ENCODE results near the gene ACOT12. TPM values are rescaled to one million over a fixed set of nuclear protein-coding genes. Genes with fewer than 3 reads are reported as not detected.

The ACOT12 gene
- polyA plus RNA-seq, 1 donor (not counting 4 experiments of a cell fraction or from before 2014, with no cell fraction given), result not detected

DNA sequence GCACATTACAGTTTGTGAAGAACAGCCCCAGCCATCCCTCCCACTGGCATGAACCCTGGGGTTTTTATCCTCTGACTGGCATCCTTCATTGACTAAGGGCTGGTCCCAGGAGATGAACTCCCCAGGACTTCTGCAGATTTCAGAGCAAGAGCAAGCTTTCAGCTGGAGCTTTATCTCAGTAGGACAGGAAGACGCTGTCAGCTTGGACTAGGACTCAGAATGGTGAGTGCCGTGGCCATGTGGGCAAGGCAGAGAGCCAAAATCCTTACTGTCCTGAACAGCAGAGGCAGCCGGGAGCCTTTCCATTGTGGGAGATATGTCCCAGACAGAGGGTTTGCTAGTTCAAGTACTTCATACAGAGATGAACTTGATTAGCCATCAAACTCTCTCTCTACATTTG is 3.2 kb upstream of the ACOT12 start:
- Histone ChIP-seq H2AFZ (ENCODE audit: control insufficient read depth, low read length) (no peak overlapping the region), H3K4me3 (ENCODE audit: control insufficient read depth in 2 of 3, extremely low read depth in 1 of 3, insufficient read depth in 2 of 3, low read depth in 1 of 3, low read length in 3 of 3) (no peak overlapping the region), H3K79me2 (ENCODE audit: control insufficient read depth, insufficient read depth, low read length) (no peaks in the 10 kb centered on the region), H3K36me3 (ENCODE audit: control insufficient read depth in 2 of 2, extremely low read depth in 1 of 2, insufficient read depth in 2 of 2, low read length in 2 of 2) (no peaks in the 10 kb centered on the region), H3K4me1 (ENCODE audit: control insufficient read depth, extremely low read depth, insufficient read depth, low read length) (no peaks in the 10 kb centered on the region), H4K20me1 (ENCODE audit: control insufficient read depth, extremely low read depth, insufficient read depth, low read length) (no peaks in the 10 kb centered on the region), H3K27me3 (ENCODE audit: control insufficient read depth, extremely low read depth, insufficient read depth, low read length) (peaks cover 4% of the 10 kb centered on the region), H3K27ac (ENCODE audit: control insufficient read depth, insufficient read depth, low read length) (no peak overlapping the region), H3K9ac (ENCODE audit: control insufficient read depth, extremely low read depth, insufficient read depth, low read length) (no peak overlapping the region), H3K9me1 (ENCODE audit: control insufficient read depth, extremely low read depth, insufficient read depth, low read length) (no peaks in the 10 kb centered on the region), H3K9me3 (ENCODE audit: control insufficient read depth, low read depth, low read length) (no peaks in the 10 kb centered on the region), H3K4me2 (ENCODE audit: control insufficient read depth, extremely low read depth, insufficient read depth, low read depth, low read length) (no peak overlapping the region)
- dilution Hi-C loops (cut with MboI; ENCODE audit: extremely low pct_ligation_motif_present, low sequenced_read_pairs), result no loop called here
- DNase-seq (ENCODE audit: low read depth, low spot score) (no peak), FAIRE-seq (no peak)
- TF ChIP-seq CTCF (optimal IDR thresholded peaks at IDR 0.05 in 1 of 3, IDR thresholded peaks at IDR 0.05 in 1 of 3, conservative IDR thresholded peaks at IDR 0.05 in 1 of 3; ENCODE audit: extremely low read depth in 1 of 3, insufficient read depth in 2 of 3, low read length in 3 of 3) (no peak), EZH2 (IDR thresholded peaks at IDR 0.05; ENCODE audit: low read length) (no peak)

- no peak overlapping the region for H3K4me2 ChIP-seq (ENCODE audit: control insufficient read depth, extremely low read depth, insufficient read depth, low read depth, low read length)
- no peak overlapping the region for H3K4me3 ChIP-seq (ENCODE audit: control insufficient read depth in 2 of 3, extremely low read depth in 1 of 3, insufficient read depth in 2 of 3, low read depth in 1 of 3, low read length in 3 of 3)
- no peak overlapping the region for H3K9ac ChIP-seq (ENCODE audit: control insufficient read depth, extremely low read depth, insufficient read depth, low read length)
- no peak overlapping the region for H3K27ac ChIP-seq (ENCODE audit: control insufficient read depth, insufficient read depth, low read length)
- H4K20me1 ChIP-seq (ENCODE audit: control insufficient read depth, extremely low read depth, insufficient read depth, low read length), result no peaks in the 10 kb centered on the region
- dilution Hi-C loops (cut with MboI; ENCODE audit: extremely low pct_ligation_motif_present, low sequenced_read_pairs), result no loop called here
- H3K9me1 ChIP-seq (ENCODE audit: control insufficient read depth, extremely low read depth, insufficient read depth, low read length), result no peaks in the 10 kb centered on the region
- FAIRE-seq, result no peak
- H3K79me2 ChIP-seq (ENCODE audit: control insufficient read depth, insufficient read depth, low read length), result no peaks in the 10 kb centered on the region
- H2AFZ ChIP-seq (ENCODE audit: control insufficient read depth, low read length), result no peak overlapping the region
- DNase-seq (ENCODE audit: low read depth, low spot score), result no peak
- H3K27me3 ChIP-seq (ENCODE audit: control insufficient read depth, extremely low read depth, insufficient read depth, low read length), result peaks cover 4% of the 10 kb centered on the region
- no peaks in the 10 kb centered on the region for H3K36me3 ChIP-seq (ENCODE audit: control insufficient read depth in 2 of 2, extremely low read depth in 1 of 2, insufficient read depth in 2 of 2, low read length in 2 of 2)
- no peaks in the 10 kb centered on the region for H3K4me1 ChIP-seq (ENCODE audit: control insufficient read depth, extremely low read depth, insufficient read depth, low read length)
- H3K9me3 ChIP-seq (ENCODE audit: control insufficient read depth, low read depth, low read length), result no peaks in the 10 kb centered on the region
- TF ChIP-seq CTCF (optimal IDR thresholded peaks at IDR 0.05 in 1 of 3, IDR thresholded peaks at IDR 0.05 in 1 of 3, conservative IDR thresholded peaks at IDR 0.05 in 1 of 3; ENCODE audit: extremely low read depth in 1 of 3, insufficient read depth in 2 of 3, low read length in 3 of 3) (no peak), EZH2 (IDR thresholded peaks at IDR 0.05; ENCODE audit: low read length) (no peak)
Measured at GRCh38 chr5:81395262-81395661, 1.3 kb upstream of the ACOT12 start.

All from keratinocyte (primary cell).